H9 (cell line): ENCODE data around the gene TMEM108. TPM values are rescaled to one million over a fixed set of nuclear protein-coding genes. Genes with fewer than 3 reads are reported as not detected.
A peak's percentile ranks its signal among the peaks of the same experiment; 100 is the strongest.

Experiments
- DNase-seq: peaks from one replicate; pipeline ENCODE4 v3.0.0-alpha.2; 2017
- H2AFZ ChIP-seq: one replicate; pipeline ENCODE4 v1.6.1; 2013; ENCODE audit warnings: mild to moderate bottlenecking, low read length, control low read depth, moderate library complexity
- H2AK5ac ChIP-seq: 2 replicates; pipeline ENCODE4 v1.6.1; 2013; ENCODE audit warnings: low read length, control low read depth, mixed read lengths; ENCODE audit not compliant: insufficient read length
- H2BK120ac ChIP-seq: one replicate; pipeline ENCODE4 v1.6.1; 2013; ENCODE audit warnings: low read depth, mild to moderate bottlenecking, low read length, control low read depth, inconsistent platforms; ENCODE audit not compliant: poor library complexity, severe bottlenecking
- H2BK12ac ChIP-seq: 2 replicates; pipeline ENCODE4 v1.6.1; 2013; ENCODE audit warnings: low read length, control low read depth, mixed read lengths, low read depth; ENCODE audit not compliant: insufficient read length
- H2BK15ac ChIP-seq: 2 replicates; pipeline ENCODE4 v1.6.1; 2013; ENCODE audit warnings: low read depth, low read length, control low read depth
- H2BK20ac ChIP-seq: one replicate; pipeline ENCODE4 v1.6.1; 2013; ENCODE audit warnings: low read depth, mild to moderate bottlenecking, low read length, control low read depth, inconsistent platforms; ENCODE audit not compliant: poor library complexity, severe bottlenecking
- H2BK5ac ChIP-seq: 2 replicates; pipeline ENCODE4 v1.6.1; 2013; ENCODE audit warnings: low read length, control low read depth, mixed read lengths; ENCODE audit not compliant: insufficient read length
- H3K14ac ChIP-seq: 2 replicates; pipeline ENCODE4 v1.6.1; 2013; ENCODE audit warnings: low read length, control low read depth; ENCODE audit not compliant: insufficient read depth
- H3K18ac ChIP-seq: 2 replicates; pipeline ENCODE4 v1.6.1; 2013; ENCODE audit warnings: low read depth, mild to moderate bottlenecking, mixed read lengths, low read length, control low read depth; ENCODE audit not compliant: insufficient read length
- H3K23ac ChIP-seq: 2 replicates; pipeline ENCODE4 v1.6.1; 2013; ENCODE audit warnings: low read length, control low read depth, mixed read lengths, low read depth; ENCODE audit not compliant: insufficient read length
- H3K23me2 ChIP-seq: 2 replicates; pipeline ENCODE4 v1.6.1; 2013; ENCODE audit warnings: low read depth, mild to moderate bottlenecking, mixed read lengths, low read length, control low read depth; ENCODE audit not compliant: insufficient read length, poor library complexity, severe bottlenecking
- H3K27ac ChIP-seq: 2 replicates; pipeline ENCODE4 v1.5.1; 2013; ENCODE audit warnings: low read length, control low read depth, mixed read lengths, low read depth; ENCODE audit not compliant: insufficient read length
- H3K27me3 ChIP-seq: 2 replicates; pipeline ENCODE4 v1.6.1; 2013; ENCODE audit warnings: low read length, control low read depth, inconsistent platforms; ENCODE audit not compliant: insufficient read depth
- H3K4ac ChIP-seq: 2 replicates; pipeline ENCODE4 v1.6.1; 2013; ENCODE audit warnings: low read depth, mild to moderate bottlenecking, control low read depth, inconsistent platforms, low read length, moderate library complexity
- H3K4me1 ChIP-seq: 2 replicates; pipeline ENCODE4 v1.6.1; 2013; ENCODE audit warnings: low read length, control low read depth, inconsistent platforms; ENCODE audit not compliant: insufficient read depth
- H3K4me2 ChIP-seq: 2 replicates; pipeline ENCODE4 v1.6.1; 2013; ENCODE audit warnings: low read length, control low read depth, mixed read lengths; ENCODE audit not compliant: insufficient read length, insufficient read depth
- H3K56ac ChIP-seq: 2 replicates; pipeline ENCODE4 v1.6.1; 2013; ENCODE audit warnings: low read depth, mild to moderate bottlenecking, mixed read lengths, low read length, control low read depth; ENCODE audit not compliant: insufficient read length
- H3K79me1 ChIP-seq: 2 replicates; pipeline ENCODE4 v1.6.1; 2013; ENCODE audit warnings: low read depth, mild to moderate bottlenecking, moderate library complexity, low read length, control low read depth, inconsistent platforms; ENCODE audit not compliant: insufficient read depth, poor library complexity, severe bottlenecking
- H3K79me2 ChIP-seq: 2 replicates; pipeline ENCODE4 v1.6.1; 2013; ENCODE audit warnings: low read length, control low read depth, inconsistent platforms; ENCODE audit not compliant: insufficient read depth
- H3K9ac ChIP-seq: 2 replicates; pipeline ENCODE4 v1.6.1; 2013; ENCODE audit warnings: low read length, control low read depth, mixed read lengths; ENCODE audit not compliant: insufficient read length; ENCODE audit errors: extremely low read depth
- H3K9me3 ChIP-seq: one replicate; pipeline ENCODE4 v1.6.1; 2013; ENCODE audit warnings: low read depth, low read length, inconsistent platforms; ENCODE audit not compliant: control insufficient read depth
- H3T11ph ChIP-seq: one replicate; pipeline ENCODE4 v1.6.1; 2013; ENCODE audit warnings: mild to moderate bottlenecking, low read length, control low read depth, inconsistent platforms
- H4K20me1 ChIP-seq: one replicate; pipeline ENCODE4 v1.6.1; 2013; ENCODE audit not compliant: control insufficient read depth, insufficient read length, insufficient read depth
- H4K5ac ChIP-seq: 2 replicates; pipeline ENCODE4 v1.6.1; 2013; ENCODE audit warnings: low read depth, mild to moderate bottlenecking, mixed read lengths, low read length, control low read depth; ENCODE audit not compliant: insufficient read length
- H4K8ac ChIP-seq: replicated peaks from 2 replicates; pipeline ENCODE4 v1.6.1; 2013; ENCODE audit warnings: low read length, control low read depth, mixed read lengths, low read depth; ENCODE audit not compliant: insufficient read length
- H4K91ac ChIP-seq: 2 replicates; pipeline ENCODE4 v1.6.1; 2013; ENCODE audit warnings: low read depth, mild to moderate bottlenecking, moderate library complexity, mixed read lengths, low read length, control low read depth; ENCODE audit not compliant: insufficient read length
- H3K27ac Mint-ChIP-seq, 3 experiments: 2 replicates in 2 of 3; 3 replicates in 1 of 3; pipeline ENCODE4 v1.8.0; 2020 to 2021; ENCODE audit warnings: mixed read lengths in 3 of 3, mild to moderate bottlenecking in 1 of 3, moderate library complexity in 1 of 3
- H3K27me3 Mint-ChIP-seq: 2 replicates; pipeline ENCODE4 v1.8.0; 2021; ENCODE audit warnings: low read depth, mild to moderate bottlenecking, moderate library complexity, mixed read lengths
- H3K36me3 Mint-ChIP-seq, 3 experiments: 2 replicates in 2 of 3; 3 replicates in 1 of 3; pipeline ENCODE4 v1.8.0; 2020 to 2021; ENCODE audit warnings: low read depth in 3 of 3, mixed read lengths in 3 of 3; ENCODE audit not compliant: insufficient read depth in 1 of 3
- H3K4me1 Mint-ChIP-seq, 2 experiments: 2 replicates each; pipeline ENCODE4 v1.8.0; 2020; ENCODE audit warnings: mixed read lengths in 2 of 2
- H3K4me3 Mint-ChIP-seq, 2 experiments: 2 replicates in 1 of 2; 3 replicates in 1 of 2; pipeline ENCODE4 v1.8.0; 2020 to 2021; ENCODE audit warnings: mild to moderate bottlenecking in 2 of 2, mixed read lengths in 2 of 2, moderate library complexity in 1 of 2
- H3K9me3 Mint-ChIP-seq, 2 experiments: 2 replicates in 1 of 2; 3 replicates in 1 of 2; pipeline ENCODE4 v1.8.0; 2020; ENCODE audit warnings: mild to moderate bottlenecking in 2 of 2, mixed read lengths in 2 of 2, moderate library complexity in 1 of 2
- CTCF ChIP-seq: fragments of 200-600 bp; sonication (generic); conservative IDR thresholded peaks from 3 replicates; pipeline ENCODE4 v1.8.0; 2021; ENCODE audit warnings: antibody characterized with exemption, mild to moderate bottlenecking
- WGBS: extraction: QIAGEN DNeasy Blood & Tissue Kit; methylation state at CpG from one replicate; pipeline ENCODE4 v1.1.7; 2013; ENCODE audit warnings: missing lambda C conversion rate, low lambda C conversion rate, mixed read lengths; ENCODE audit not compliant: insufficient read length; ENCODE audit errors: extremely low coverage; 5-methylcytosine and 5-hydroxymethylcytosine counted together
- total RNA-seq: library from RNA; stranded (reverse); gene quantifications from 2 replicates; pipeline ENCODE4 v1.2.1, GENCODE V29; 2021

Gene TMEM108
- total RNA-seq, 1 experiment from 2014 or later = 5.0 TPM

DNA sequence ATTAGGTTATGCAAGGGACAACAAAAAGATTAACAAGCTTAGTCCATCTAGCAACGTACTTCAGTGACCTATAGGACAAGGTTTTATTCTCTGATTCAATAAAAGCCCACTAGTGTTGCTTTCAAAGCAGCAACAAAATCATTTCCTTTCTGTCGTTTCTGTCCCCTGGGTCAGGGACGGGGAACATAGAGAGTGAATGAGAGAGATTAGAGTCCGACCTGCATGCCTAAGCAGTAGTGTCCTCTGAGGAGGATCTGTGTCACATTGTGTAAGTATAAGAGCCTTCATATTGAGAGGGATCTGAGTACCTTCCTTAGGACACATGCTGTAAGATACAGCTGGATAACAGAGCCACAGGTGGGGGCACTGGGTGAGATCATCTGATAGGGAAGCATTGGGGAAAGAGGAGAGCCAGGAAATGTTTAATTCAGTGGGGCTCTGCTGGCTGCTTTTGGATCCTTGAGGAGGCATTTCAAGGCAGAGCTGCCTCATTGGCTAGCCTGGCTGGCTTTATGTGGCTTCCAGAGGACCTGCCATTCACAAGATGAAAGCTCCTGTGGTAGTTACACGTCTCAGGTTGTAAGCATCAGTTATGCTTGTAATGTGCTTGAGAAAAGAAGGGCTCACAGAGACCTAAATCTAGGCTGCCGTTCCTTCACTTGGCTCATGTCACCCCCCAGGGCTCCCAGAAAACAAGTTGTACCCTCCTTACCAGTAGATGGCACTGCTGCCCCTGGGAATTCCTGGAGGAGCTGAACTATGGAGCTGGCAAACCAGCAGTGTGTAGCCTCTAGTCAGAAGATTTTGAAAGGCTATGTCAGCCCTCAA lies 2.7 kb downstream of the TMEM108 start:
- H3K4me3 Mint-ChIP-seq = peak overlapping the region in 1 of 2 experiments; percentile 58; a peak in 1 of 5 replicates
- H3K23me2 ChIP-seq = peaks cover 14% of the 10 kb centered on the region
- no peaks in the 10 kb centered on the region for H4K20me1 ChIP-seq
- H2BK12ac ChIP-seq = no peak overlapping the region
- H4K5ac ChIP-seq = no peak overlapping the region
- H3K9me3 Mint-ChIP-seq = no peaks in the 10 kb centered on the region; a peak in 1 of 5 replicates
- H3K27me3 Mint-ChIP-seq = peaks cover 41% of the 10 kb centered on the region
- H3K4me2 ChIP-seq = no peak overlapping the region
- peaks cover 20 to 23% of the 10 kb centered on the region in 2 experiments for H3K4me1 Mint-ChIP-seq
- H3K79me2 ChIP-seq = no peaks in the 10 kb centered on the region
- H2BK120ac ChIP-seq = no peak overlapping the region
- no peak overlapping the region for H2AK5ac ChIP-seq
- H3K36me3 Mint-ChIP-seq = peaks cover 0 to under 1% (median 0%) of the 10 kb centered on the region in 3 experiments; a peak in 1 of 7 replicates
- H3K14ac ChIP-seq = no peak overlapping the region
- H3K9me3 ChIP-seq = no peaks in the 10 kb centered on the region
- H2AFZ ChIP-seq = no peak overlapping the region
- WGBS = no CpG with 5 or more reads among the region's 6 CpGs
- H3K4ac ChIP-seq = no peak overlapping the region
- DNase-seq = peak; percentile 80
- peaks cover 6% of the 10 kb centered on the region; the same call in 1 of the 2 replicates for H3K27me3 ChIP-seq
- no peak overlapping the region for H2BK15ac ChIP-seq
- H3T11ph ChIP-seq = no peak overlapping the region
- H3K27ac Mint-ChIP-seq = 0 out of 7 replicates have a peak overlapping the region, but pooled peaks of 1 of the 3 experiments have one; percentile 67
- no peak overlapping the region for H4K91ac ChIP-seq
- no peak overlapping the region for H2BK5ac ChIP-seq
- no peak overlapping the region for H3K56ac ChIP-seq
- no peak overlapping the region for H3K18ac ChIP-seq
- H3K4me1 ChIP-seq = peaks cover 6% of the 10 kb centered on the region; the same call in 1 of the 2 replicates
- peak; percentile 91 for TF ChIP-seq CTCF
- H3K79me1 ChIP-seq = no peaks in the 10 kb centered on the region
- no peak overlapping the region for H2BK20ac ChIP-seq
- H3K9ac ChIP-seq = no peak overlapping the region
- H4K8ac ChIP-seq = no peak overlapping the region
- no peak overlapping the region for H3K23ac ChIP-seq
- no peak overlapping the region for H3K27ac ChIP-seq
